Measurements from ENCODE around the gene RPTOR.

Gene RPTOR

GRCh38 chr17:80773243-80773991 is 228.8 kb downstream of the RPTOR start:
- no peak for FAIRE-seq

- no peak for FAIRE-seq
Measured at GRCh38 chr17:80774146-80774545, 229.5 kb downstream of the RPTOR start.

GRCh38 chr17:80774643-80775281 is 230.1 kb downstream of the RPTOR start:
- FAIRE-seq: no peak

GRCh38 chr17:80775863-80776262 is 231.2 kb downstream of the RPTOR start:
- FAIRE-seq: peak; percentile 17

GRCh38 chr17:80777274-80777673 is 232.6 kb downstream of the RPTOR start:
- FAIRE-seq: no peak

GRCh38 chr17:80778716-80779115 is 234.1 kb downstream of the RPTOR start:
- FAIRE-seq: no peak

GRCh38 chr17:80779336-80779735 is 234.7 kb downstream of the RPTOR start:
- no peak for FAIRE-seq

GRCh38 chr17:80779961-80780380 is 235.3 kb downstream of the RPTOR start:
- no peak for FAIRE-seq

GRCh38 chr17:80780381-80781198 is 236.0 kb downstream of the RPTOR start:
- no peak for FAIRE-seq

GRCh38 chr17:80781211-80781610 is 236.6 kb downstream of the RPTOR start:
- no peak for FAIRE-seq

- FAIRE-seq: no peak
Measured at GRCh38 chr17:80781807-80782277, 237.2 kb downstream of the RPTOR start.

- FAIRE-seq: no peak
Measured at GRCh38 chr17:80782536-80783427, 238.1 kb downstream of the RPTOR start.

GRCh38 chr17:80783486-80783885 is 238.8 kb downstream of the RPTOR start:
- FAIRE-seq: no peak

- no peak for FAIRE-seq
Measured at GRCh38 chr17:80783971-80784370, 239.3 kb downstream of the RPTOR start.

- no peak for FAIRE-seq
Measured at GRCh38 chr17:80785477-80786178, 241.0 kb downstream of the RPTOR start.

- no peak for FAIRE-seq
Measured at GRCh38 chr17:80786470-80786869, 241.8 kb downstream of the RPTOR start.

GRCh38 chr17:80786887-80787286 is 242.2 kb downstream of the RPTOR start:
- FAIRE-seq: no peak

GRCh38 chr17:80787881-80788280 is 243.2 kb downstream of the RPTOR start:
- FAIRE-seq: no peak

GRCh38 chr17:80789356-80789902 is 244.8 kb downstream of the RPTOR start:
- FAIRE-seq: no peak

- FAIRE-seq: no peak
Measured at GRCh38 chr17:80790021-80790765, 245.6 kb downstream of the RPTOR start.

Measured in G401.6 (cell line).